IPS DF 4.7 (cell line): ENCODE measurements around the gene G2E3.
"Not testable (repeated sequence)": the region's sequence is repeated elsewhere in the genome, so short reads cannot be mapped to it uniquely, and the experiment has no call there.

Experiments used
- DNase-seq: peaks from one replicate; pipeline ENCODE4 v3.0.0-alpha.2; 2013; ENCODE audit warnings: low spot score; ENCODE audit errors: extremely low read depth

G2E3 gene

DNA sequence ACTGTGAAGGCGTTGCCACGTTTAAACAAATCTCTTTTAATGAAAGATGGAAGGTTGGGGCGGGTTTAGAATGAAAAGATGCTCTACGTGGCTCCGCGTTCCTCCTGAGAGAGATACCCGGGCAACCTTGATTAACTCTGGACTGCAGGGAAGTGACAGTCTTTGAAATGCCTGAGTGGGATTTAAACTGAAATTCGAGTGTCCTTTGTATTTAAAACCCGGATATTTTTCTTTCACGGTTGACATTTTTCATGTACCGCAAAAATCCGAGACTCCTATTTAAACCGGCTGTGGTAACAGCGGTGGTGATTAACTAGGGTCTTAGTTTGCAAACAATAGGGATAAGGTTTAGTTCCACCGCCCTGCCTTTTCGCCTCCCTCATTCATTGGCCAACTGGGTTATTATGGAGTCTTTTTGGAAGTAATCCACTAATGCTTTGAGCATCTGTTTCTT lies 707 bp downstream of the G2E3 start:
- DNase-seq: no peak

- no peak for DNase-seq
Observed at GRCh38 chr14:30560581-30560980, 1.6 kb downstream of the G2E3 start.

DNA sequence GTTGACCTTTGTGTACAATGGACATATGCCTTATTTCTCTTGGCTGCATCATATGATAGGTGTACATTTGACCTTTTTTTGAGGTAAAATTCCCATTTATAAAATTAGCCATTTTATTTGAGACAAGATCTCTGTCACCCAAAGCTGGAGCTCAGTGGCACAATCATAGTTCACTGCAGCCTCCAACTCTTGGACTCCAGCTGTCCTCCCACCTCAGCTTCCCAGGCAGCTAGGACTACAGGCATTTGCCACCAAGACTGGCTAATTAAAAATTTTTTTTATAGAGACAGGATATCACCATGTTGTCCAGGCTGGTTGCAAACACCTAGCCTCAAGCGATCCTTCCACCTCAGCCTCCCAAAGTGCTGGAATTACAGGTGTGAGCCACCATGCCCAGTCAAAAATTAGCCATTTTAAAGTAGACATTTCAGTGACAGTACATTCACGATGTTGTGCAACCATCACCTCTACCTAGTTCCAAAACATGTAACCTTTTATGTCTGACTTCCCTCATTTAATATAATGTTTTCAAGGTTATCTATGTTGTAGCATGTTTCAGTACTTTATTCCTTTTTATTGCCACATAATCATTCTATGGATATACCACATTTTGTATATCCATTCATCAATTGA lies 5.4 kb downstream of the G2E3 start:
- no peak for DNase-seq

GRCh38 chr14:30564868-30565248 lies 5.9 kb downstream of the G2E3 start:
- no peak for DNase-seq

- no peak for DNase-seq
Observed at GRCh38 chr14:30569216-30569902, 10.4 kb downstream of the G2E3 start.

DNA sequence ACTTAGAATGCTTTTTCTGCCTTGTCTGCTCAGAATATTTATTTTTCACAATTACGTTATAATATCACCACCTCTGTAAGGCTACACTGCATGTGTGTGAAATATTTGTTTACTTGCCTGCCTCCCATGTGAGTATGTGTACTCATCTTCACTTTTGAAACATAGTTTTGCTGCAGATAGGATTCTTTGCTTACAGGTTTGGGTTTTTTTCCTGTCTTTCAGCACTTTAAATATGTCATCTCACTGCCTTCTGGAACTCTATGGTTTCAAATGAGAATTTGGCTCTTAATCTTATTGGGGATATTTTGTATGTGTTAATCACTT lies 10.9 kb downstream of the G2E3 start:
- no peak for DNase-seq

- DNase-seq: no peak
Observed at GRCh38 chr14:30572237-30572636, 13.3 kb downstream of the G2E3 start.

DNA sequence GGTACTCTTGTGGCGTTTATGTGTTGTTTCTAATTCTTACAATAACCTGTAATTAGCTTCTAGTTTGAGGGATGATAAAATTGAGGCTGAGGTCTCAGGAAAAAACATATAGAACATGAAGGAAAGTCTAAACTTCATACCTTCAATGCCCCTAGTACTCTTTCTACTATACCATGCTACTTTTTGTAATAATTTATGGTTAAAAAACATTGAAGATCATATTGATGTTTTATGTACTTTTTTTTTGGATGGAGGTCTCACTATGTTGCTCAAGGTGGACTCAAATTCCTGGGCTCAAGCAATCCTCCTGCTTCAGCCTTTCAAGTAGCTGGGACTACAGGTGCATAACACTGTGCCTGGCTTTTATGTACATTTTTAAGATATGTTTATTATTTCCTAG lies 13.8 kb downstream of the G2E3 start:
- DNase-seq: no peak

DNA sequence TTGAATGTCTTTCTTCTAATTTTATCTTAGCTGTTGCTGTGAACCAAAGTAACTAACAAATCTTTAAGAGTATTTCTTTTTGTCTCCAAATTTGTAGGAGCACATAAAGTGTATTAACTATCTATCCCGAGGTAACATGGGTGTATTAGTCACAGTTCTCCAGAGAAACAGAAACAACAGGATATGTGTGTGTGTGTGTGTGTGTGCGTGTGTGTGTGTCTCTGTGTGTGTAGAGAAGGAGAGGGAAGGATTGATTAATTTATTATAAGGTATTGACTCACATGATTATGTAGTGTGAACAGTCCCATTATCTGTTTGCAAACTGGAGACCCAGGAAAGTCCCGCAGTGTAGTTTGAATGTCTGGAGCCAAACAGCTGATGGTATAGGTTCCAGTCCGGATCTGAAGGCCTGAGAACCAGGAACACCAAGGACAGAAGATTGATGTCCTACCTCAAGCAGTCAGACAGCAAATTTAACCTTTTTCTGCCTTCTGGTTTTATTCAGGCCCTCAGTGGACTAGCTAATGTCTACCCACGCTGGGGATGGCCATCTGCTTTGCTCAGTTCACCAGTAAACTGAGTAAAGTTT lies 14.4 kb downstream of the G2E3 start:
- no peak for DNase-seq

DNA sequence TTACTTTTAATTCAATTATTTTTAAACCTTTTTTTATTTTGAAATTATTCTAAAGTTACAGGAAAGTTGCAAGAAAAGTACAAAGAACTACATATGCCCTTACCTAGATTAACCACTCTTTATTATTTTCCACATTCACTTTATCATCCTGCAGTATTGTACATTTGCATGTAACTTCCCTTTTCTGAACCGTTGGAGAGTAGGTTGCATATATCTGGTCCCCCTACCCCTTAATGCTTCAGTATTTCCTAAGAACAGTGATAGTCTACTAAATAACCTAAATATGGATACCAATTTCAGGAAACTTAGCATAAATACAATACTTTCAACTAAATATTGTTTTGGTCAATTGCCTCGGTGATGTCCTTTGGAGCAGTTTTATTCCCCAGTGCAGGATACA lies 15.0 kb downstream of the G2E3 start:
- no peak for DNase-seq

GRCh38 chr14:30574777-30575176 lies 15.8 kb downstream of the G2E3 start:
- not testable (repeated sequence) for DNase-seq

GRCh38 chr14:30576333-30576732 lies 17.4 kb downstream of the G2E3 start:
- DNase-seq: not testable (repeated sequence)

DNA sequence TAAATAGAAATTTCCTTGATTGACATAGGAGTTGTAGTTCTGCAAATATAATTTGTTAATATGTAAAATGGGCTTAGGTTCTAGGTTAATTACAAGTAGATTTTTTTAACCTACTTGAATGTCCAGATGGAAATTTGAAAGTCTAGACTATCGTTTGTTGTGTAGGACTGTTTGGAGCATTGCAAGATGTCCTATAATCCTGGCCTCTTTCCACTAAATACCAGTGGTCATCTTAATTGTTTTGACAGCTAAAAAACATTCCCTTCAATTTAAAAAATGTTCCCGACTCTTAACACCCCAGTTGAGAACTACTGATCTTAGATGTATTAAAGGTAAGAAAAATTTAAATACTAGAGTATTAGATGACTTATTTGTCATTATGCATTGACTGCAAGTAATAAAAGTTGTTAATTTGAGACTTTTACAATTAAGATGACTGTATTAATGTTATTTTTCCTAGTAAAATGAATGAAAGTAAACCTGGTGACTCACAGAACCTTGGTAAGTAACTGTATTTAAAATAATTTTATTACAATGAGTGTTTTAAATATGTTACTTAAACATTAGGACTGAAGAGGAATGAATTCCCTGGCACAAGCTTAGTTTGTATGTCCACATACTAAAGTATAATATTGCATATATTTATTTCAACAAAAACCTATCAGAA lies 21.8 kb downstream of the G2E3 start:
- no peak for DNase-seq

DNA sequence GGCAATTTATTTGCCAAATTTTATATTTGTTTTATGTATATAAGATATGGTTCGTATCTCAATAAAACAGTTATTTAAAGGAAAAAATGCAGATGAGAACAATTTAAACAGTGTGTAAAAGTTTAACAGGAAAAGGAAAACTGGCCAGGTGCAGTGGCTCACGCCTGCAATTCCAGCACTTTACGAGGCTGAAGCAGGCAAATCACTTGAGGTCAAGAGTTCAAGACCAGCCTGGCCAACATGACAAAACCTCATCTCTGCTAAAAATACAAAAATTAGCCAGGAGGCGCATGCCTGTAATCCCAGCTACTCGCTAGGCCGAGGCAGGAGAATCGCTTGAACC lies 22.3 kb downstream of the G2E3 start:
- no peak for DNase-seq

DNA sequence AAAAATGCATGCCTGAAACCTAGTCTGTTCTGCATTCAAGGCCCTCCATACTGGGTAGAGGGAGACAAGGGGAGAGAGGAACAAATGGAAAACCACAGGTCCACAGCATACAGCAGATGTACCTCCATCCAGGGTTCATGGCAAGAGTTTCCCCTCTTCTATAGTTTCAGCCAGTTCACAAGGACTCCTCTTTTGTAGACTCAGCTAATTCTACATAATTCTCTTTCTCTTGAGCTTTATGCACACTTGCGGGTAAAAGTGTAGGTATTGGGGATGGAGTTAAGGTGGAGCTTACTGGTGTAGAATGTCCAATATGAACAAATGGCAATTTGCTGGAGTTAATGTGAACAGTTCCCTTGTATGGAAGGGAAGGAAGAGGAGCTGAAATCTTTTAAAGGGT lies 23.4 kb downstream of the G2E3 start:
- DNase-seq: no peak

DNA sequence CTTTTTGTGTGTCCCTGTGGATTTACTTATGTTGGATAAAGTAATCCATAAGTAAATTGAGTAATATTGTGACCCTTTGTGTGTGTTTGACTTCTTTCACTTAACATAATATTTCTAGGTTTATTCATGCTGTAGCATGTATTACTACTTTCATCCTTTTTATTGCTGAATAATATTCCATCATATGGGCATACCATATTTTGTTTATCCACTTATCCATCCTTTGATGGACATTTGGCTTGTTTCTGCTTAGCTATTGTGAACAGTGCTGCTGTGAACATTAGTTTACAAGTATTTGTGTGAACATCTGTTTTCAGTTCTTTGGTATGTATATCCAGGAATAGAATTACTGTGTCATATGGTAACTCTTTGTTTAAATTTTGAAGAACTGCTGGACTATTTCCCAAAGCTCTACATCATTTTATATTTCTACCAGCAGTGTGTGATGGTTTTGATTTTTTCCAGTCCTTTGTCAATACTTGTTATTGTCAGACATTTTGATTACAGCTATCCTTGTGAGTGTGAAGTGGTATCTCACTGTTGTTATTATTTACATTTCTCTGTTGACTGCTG lies 25.2 kb downstream of the G2E3 start:
- DNase-seq: no peak

DNA sequence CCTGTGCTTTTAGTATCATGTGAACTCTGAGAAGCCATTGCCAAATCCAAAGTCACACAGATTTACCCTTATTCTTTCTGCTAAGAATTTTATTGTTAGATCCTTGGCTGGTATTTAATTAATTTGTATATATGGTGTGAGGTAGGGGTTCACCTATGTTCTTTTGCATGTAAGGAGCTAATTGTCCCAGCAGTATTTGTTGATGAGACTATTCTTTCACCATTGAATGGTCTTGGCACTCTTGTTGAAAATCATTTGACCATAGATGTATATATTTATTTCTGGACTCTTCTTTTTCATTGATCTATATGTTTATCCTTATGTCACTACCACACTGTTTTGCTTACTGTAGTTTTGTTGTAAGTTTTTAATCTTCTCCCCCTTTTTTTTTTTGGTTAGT lies 26.2 kb downstream of the G2E3 start:
- no peak for DNase-seq

- DNase-seq: no peak
Observed at GRCh38 chr14:30587141-30587540, 28.2 kb downstream of the G2E3 start.

DNA sequence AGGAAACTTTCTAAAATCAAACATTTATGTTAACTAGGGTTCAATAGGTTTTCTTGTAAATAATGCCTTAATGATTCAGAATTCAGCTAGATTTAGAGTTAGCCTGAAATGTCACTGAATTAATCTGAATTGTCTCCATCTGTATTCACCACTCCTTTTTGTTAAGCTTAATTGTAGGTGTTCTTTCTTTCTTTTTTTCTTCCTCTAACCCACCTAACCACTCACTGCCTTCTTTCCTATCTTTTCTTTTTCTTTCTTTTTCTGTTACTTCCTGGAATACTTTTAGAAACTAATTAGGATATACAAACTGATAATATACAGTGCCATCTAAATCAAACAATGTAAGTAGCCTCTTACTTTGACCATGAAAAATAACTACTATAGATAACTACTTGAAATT lies 29.9 kb downstream of the G2E3 start:
- no peak for DNase-seq

- DNase-seq: no peak
Observed at GRCh38 chr14:30596935-30597334, 38.0 kb downstream of the G2E3 start.

DNA sequence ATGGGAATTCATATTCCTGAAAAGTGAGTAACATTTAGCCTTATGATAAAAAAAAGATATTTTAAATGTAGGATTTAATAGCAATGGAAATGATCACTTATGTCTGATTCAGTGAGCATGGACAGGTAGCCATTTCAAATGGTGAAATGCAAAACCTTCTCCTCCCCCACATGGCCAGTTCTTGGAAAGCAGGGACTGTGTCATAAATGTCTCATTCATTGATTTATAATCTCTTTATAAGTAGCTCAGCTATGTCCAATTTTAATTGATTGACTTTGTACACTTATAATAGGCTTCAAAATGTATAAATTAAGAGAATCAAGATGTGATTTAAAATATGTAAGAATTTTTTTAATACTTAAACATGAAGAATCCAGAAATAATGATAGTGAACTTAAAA lies 38.5 kb downstream of the G2E3 start:
- no peak for DNase-seq
